HG03045 (cell line): ENCODE results near the gene TNFAIP8L1.

Source experiments
- ATAC-seq: cut with Tn5 transposase; IDR thresholded peaks from one replicate; pipeline ENCODE4 v1.9.1; 2021; ENCODE audit warnings: mild to moderate bottlenecking, moderate library complexity; ENCODE audit not compliant: unreplicated experiment

TNFAIP8L1 gene

GRCh38 chr19:4699826-4700692 lies 60.7 kb downstream of the TNFAIP8L1 start:
- no peak for ATAC-seq

GRCh38 chr19:4700693-4700970 lies 61.3 kb downstream of the TNFAIP8L1 start:
- no peak for ATAC-seq

- ATAC-seq = no peak
Measured at GRCh38 chr19:4701557-4701956, 62.2 kb downstream of the TNFAIP8L1 start.

GRCh38 chr19:4702764-4703163 lies 63.4 kb downstream of the TNFAIP8L1 start:
- no peak for ATAC-seq

- no peak for ATAC-seq
Measured at GRCh38 chr19:4703671-4704316, 64.5 kb downstream of the TNFAIP8L1 start.

GRCh38 chr19:4704317-4704673 lies 65.0 kb downstream of the TNFAIP8L1 start:
- ATAC-seq = no peak
